Rectal smooth muscle tissue (tissue), 1 donor: ENCODE measurements around the gene PQBP1.
A peak's percentile ranks its signal among the peaks of the same experiment; 100 is the strongest.

Source experiments
- H3K27ac ChIP-seq: one replicate; pipeline ENCODE4 v1.7.0; 2013; ENCODE audit warnings: low read depth, low read length, inconsistent platforms
- H3K27me3 ChIP-seq: one replicate; pipeline ENCODE4 v1.7.0; 2013; ENCODE audit warnings: low read length; ENCODE audit not compliant: control insufficient read depth, insufficient read depth
- H3K36me3 ChIP-seq: one replicate; pipeline ENCODE4 v1.7.0; 2013; ENCODE audit warnings: low read length; ENCODE audit not compliant: control insufficient read depth, insufficient read depth
- H3K4me1 ChIP-seq: one replicate; pipeline ENCODE4 v1.7.0; 2013; ENCODE audit warnings: low read length; ENCODE audit not compliant: control insufficient read depth, insufficient read depth
- H3K4me3 ChIP-seq: one replicate; pipeline ENCODE4 v1.7.0; 2013; ENCODE audit warnings: low read length
- H3K9ac ChIP-seq: one replicate; pipeline ENCODE4 v1.7.0; 2013; ENCODE audit warnings: low read length

PQBP1 gene

GRCh38 chrX:48890934-48891401 lies 6.8 kb upstream of the PQBP1 start:
- H3K9ac ChIP-seq: no peak overlapping the region
- H3K27ac ChIP-seq: peak overlapping the region; percentile 58
- H3K4me1 ChIP-seq: peaks cover 2% of the 10 kb centered on the region
- no peaks in the 10 kb centered on the region for H3K36me3 ChIP-seq
- H3K27me3 ChIP-seq: no peaks in the 10 kb centered on the region
- peak overlapping the region; percentile 62 for H3K4me3 ChIP-seq

GRCh38 chrX:48891402-48892288 lies 6.1 kb upstream of the PQBP1 start:
- no peak overlapping the region for H3K9ac ChIP-seq
- no peaks in the 10 kb centered on the region for H3K36me3 ChIP-seq
- peak overlapping the region; percentile 58 for H3K27ac ChIP-seq
- H3K4me1 ChIP-seq: peaks cover 2% of the 10 kb centered on the region
- H3K27me3 ChIP-seq: no peaks in the 10 kb centered on the region
- H3K4me3 ChIP-seq: peak overlapping the region; percentile 62

- Histone ChIP-seq H3K27ac (no peak overlapping the region), H3K9ac (no peak overlapping the region), H3K4me1 (peaks cover 2% of the 10 kb centered on the region), H3K27me3 (no peaks in the 10 kb centered on the region), H3K36me3 (no peaks in the 10 kb centered on the region), H3K4me3 (no peak overlapping the region)
Observed at GRCh38 chrX:48892896-48893295, 4.8 kb upstream of the PQBP1 start.

- Histone ChIP-seq H3K36me3 (no peaks in the 10 kb centered on the region), H3K27ac (no peak overlapping the region), H3K4me3 (no peak overlapping the region), H3K4me1 (peaks cover 2% of the 10 kb centered on the region), H3K27me3 (no peaks in the 10 kb centered on the region), H3K9ac (no peak overlapping the region)
Observed at GRCh38 chrX:48893556-48894348, 4.0 kb upstream of the PQBP1 start.

- H3K36me3 ChIP-seq: no peaks in the 10 kb centered on the region
- peaks cover 2% of the 10 kb centered on the region for H3K4me1 ChIP-seq
- H3K4me3 ChIP-seq: no peak overlapping the region
- no peak overlapping the region for H3K27ac ChIP-seq
- H3K9ac ChIP-seq: no peak overlapping the region
- H3K27me3 ChIP-seq: no peaks in the 10 kb centered on the region
Observed at GRCh38 chrX:48894891-48895290, 2.8 kb upstream of the PQBP1 start.

- Histone ChIP-seq H3K4me1 (peaks cover 2% of the 10 kb centered on the region), H3K36me3 (no peaks in the 10 kb centered on the region), H3K27me3 (no peaks in the 10 kb centered on the region), H3K27ac (peak overlapping the region; percentile 91), H3K4me3 (peak overlapping the region; percentile 72), H3K9ac (no peak overlapping the region)
Observed at GRCh38 chrX:48896611-48897011, 1.1 kb upstream of the PQBP1 start.

GRCh38 chrX:48897157-48897624 lies 539 bp upstream of the PQBP1 start:
- Histone ChIP-seq H3K36me3 (peaks cover 2% of the 10 kb centered on the region), H3K4me3 (peak overlapping the region; percentile 72), H3K27ac (peak overlapping the region; percentile 91), H3K4me1 (no peaks in the 10 kb centered on the region), H3K27me3 (no peaks in the 10 kb centered on the region), H3K9ac (peak overlapping the region; percentile 59)

- no peak overlapping the region for H3K4me3 ChIP-seq
- H3K36me3 ChIP-seq: peaks cover 2% of the 10 kb centered on the region
- no peaks in the 10 kb centered on the region for H3K27me3 ChIP-seq
- H3K27ac ChIP-seq: no peak overlapping the region
- H3K4me1 ChIP-seq: no peaks in the 10 kb centered on the region
- H3K9ac ChIP-seq: no peak overlapping the region
Observed at GRCh38 chrX:48899078-48899410, 1.3 kb downstream of the PQBP1 start.

- H3K27ac ChIP-seq: no peak overlapping the region
- H3K4me3 ChIP-seq: no peak overlapping the region
- no peaks in the 10 kb centered on the region for H3K27me3 ChIP-seq
- no peaks in the 10 kb centered on the region for H3K4me1 ChIP-seq
- no peak overlapping the region for H3K9ac ChIP-seq
- H3K36me3 ChIP-seq: peaks cover 6% of the 10 kb centered on the region
Observed at GRCh38 chrX:48901069-48901468, 3.3 kb downstream of the PQBP1 start.

GRCh38 chrX:48902135-48902534 lies 4.4 kb downstream of the PQBP1 start:
- H3K4me3 ChIP-seq: no peak overlapping the region
- no peaks in the 10 kb centered on the region for H3K4me1 ChIP-seq
- H3K27ac ChIP-seq: no peak overlapping the region
- H3K9ac ChIP-seq: no peak overlapping the region
- H3K36me3 ChIP-seq: peaks cover 6% of the 10 kb centered on the region
- H3K27me3 ChIP-seq: no peaks in the 10 kb centered on the region

- Histone ChIP-seq H3K27me3 (no peaks in the 10 kb centered on the region), H3K9ac (no peak overlapping the region), H3K36me3 (peaks cover 6% of the 10 kb centered on the region), H3K4me1 (no peaks in the 10 kb centered on the region), H3K4me3 (no peak overlapping the region), H3K27ac (no peak overlapping the region)
Observed at GRCh38 chrX:48902776-48903175, 5.0 kb downstream of the PQBP1 start.

- no peaks in the 10 kb centered on the region for H3K27me3 ChIP-seq
- no peak overlapping the region for H3K27ac ChIP-seq
- no peak overlapping the region for H3K4me3 ChIP-seq
- H3K36me3 ChIP-seq: peaks cover 6% of the 10 kb centered on the region
- H3K4me1 ChIP-seq: no peaks in the 10 kb centered on the region
- H3K9ac ChIP-seq: no peak overlapping the region
Observed at GRCh38 chrX:48903290-48903689, 5.6 kb downstream of the PQBP1 start.
